Colonic mucosa (tissue), 4 donors: ENCODE results near the gene MARCKSL1. TPM values are rescaled to one million over a fixed set of nuclear protein-coding genes. Genes with fewer than 3 reads are reported as not detected.

ENCODE experiments used
- DNase-seq: peaks from one replicate; pipeline ENCODE4 v3.0.0-alpha.2; 2020
- H3K27ac ChIP-seq: fragments of 200-600 bp; one replicate; pipeline ENCODE4 v1.8.0; 2021
- H3K27me3 ChIP-seq: fragments of 200-600 bp; one replicate; pipeline ENCODE4 v1.8.0; 2021
- H3K36me3 ChIP-seq: fragments of 200-600 bp; one replicate; pipeline ENCODE4 v1.8.0; 2021
- H3K4me1 ChIP-seq: fragments of 200-600 bp; one replicate; pipeline ENCODE4 v1.8.0; 2021; ENCODE audit warnings: mild to moderate bottlenecking
- H3K4me3 ChIP-seq: fragments of 200-600 bp; one replicate; pipeline ENCODE4 v1.8.0; 2021
- H3K9ac ChIP-seq, 2 donors: one replicate each; pipeline ENCODE4 v1.7.0; 2013; ENCODE audit warnings: control low read depth in 2 of 2, low read depth in 2 of 2, low read length in 2 of 2
- H3K9me3 ChIP-seq: fragments of 200-600 bp; one replicate; pipeline ENCODE4 v1.8.0; 2021
- intact Hi-C: fragments of 100-400 bp; cut with DNase I; formaldehyde crosslinking; loops from one replicate; pipeline ENCODE4 v1.14.1; 2022
- total RNA-seq, 2 donors: library from RNA; stranded (reverse); fragmentation: NEBNext Ultra II Directional in 1 of 2; extraction: Animal tissue kit (Norgen Biotek cat#: 25700) in 1 of 2; gene quantifications; one replicate each; pipeline ENCODE4 v1.2.1, GENCODE V29; 2021
- TF ChIP-seq, protein P1 (sequence below): fragments of 200-600 bp; IDR thresholded peaks from one replicate; pipeline ENCODE4 v1.8.0; 2022; ENCODE audit warnings: antibody characterized with exemption, mild to moderate bottlenecking
- donor health status: healthy.
- donor health status: DM: no; HTN: no; CAD: no.
- donor health status: DM: no; HTN: no; CAD: no.

MARCKSL1 gene
- total RNA-seq, 2 donors from 2014 or later, result 174 to 199 TPM

GRCh38 chr1:32362474-32363313 lies 26.7 kb upstream of the MARCKSL1 start, which contains the start of the genes FAM229A and TSSK3:
Gene FAM229A, minus strand, starts transcription at chr1:32362485. Its CDS starts 394 bp downstream, at chr1:32362091.
Gene TSSK3, plus strand, starts transcription at chr1:32362539. Its CDS starts 163 bp downstream, at chr1:32362702.
- H3K4me3 ChIP-seq, result peak within 1 kb of the TSS; percentile 47
- no peaks in the 10 kb centered on the region for H3K27me3 ChIP-seq
- intact Hi-C loops, result no loop called here
- TF ChIP-seq, protein P1, sequence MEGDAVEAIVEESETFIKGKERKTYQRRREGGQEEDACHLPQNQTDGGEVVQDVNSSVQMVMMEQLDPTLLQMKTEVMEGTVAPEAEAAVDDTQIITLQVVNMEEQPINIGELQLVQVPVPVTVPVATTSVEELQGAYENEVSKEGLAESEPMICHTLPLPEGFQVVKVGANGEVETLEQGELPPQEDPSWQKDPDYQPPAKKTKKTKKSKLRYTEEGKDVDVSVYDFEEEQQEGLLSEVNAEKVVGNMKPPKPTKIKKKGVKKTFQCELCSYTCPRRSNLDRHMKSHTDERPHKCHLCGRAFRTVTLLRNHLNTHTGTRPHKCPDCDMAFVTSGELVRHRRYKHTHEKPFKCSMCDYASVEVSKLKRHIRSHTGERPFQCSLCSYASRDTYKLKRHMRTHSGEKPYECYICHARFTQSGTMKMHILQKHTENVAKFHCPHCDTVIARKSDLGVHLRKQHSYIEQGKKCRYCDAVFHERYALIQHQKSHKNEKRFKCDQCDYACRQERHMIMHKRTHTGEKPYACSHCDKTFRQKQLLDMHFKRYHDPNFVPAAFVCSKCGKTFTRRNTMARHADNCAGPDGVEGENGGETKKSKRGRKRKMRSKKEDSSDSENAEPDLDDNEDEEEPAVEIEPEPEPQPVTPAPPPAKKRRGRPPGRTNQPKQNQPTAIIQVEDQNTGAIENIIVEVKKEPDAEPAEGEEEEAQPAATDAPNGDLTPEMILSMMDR, result no peak
- H3K9me3 ChIP-seq, result no peaks in the 10 kb centered on the region
- H3K4me1 ChIP-seq, result peaks cover 4% of the 10 kb centered on the region
- peaks cover 12% of the 10 kb centered on the region for H3K36me3 ChIP-seq
- no peak for DNase-seq
- H3K9ac ChIP-seq, result peak within 1 kb of the TSS; percentile 28 to 66
- no peak within 1 kb of the TSS for H3K27ac ChIP-seq

- TF ChIP-seq, protein P1, result peak; percentile 26
- Histone ChIP-seq H3K4me3 (peak overlapping the region; percentile 47), H3K9ac (peak overlapping the region; percentile 28 to 66), H3K27me3 (no peaks in the 10 kb centered on the region), H3K27ac (no peak overlapping the region), H3K9me3 (no peaks in the 10 kb centered on the region), H3K36me3 (peaks cover 4% of the 10 kb centered on the region), H3K4me1 (peaks cover 4% of the 10 kb centered on the region)
- DNase-seq, result peak; percentile 58
- intact Hi-C loops, result no loop called here
These were observed 25.8 kb upstream of the MARCKSL1 start for GRCh38 chr1:32361674-32362473.

DNA sequence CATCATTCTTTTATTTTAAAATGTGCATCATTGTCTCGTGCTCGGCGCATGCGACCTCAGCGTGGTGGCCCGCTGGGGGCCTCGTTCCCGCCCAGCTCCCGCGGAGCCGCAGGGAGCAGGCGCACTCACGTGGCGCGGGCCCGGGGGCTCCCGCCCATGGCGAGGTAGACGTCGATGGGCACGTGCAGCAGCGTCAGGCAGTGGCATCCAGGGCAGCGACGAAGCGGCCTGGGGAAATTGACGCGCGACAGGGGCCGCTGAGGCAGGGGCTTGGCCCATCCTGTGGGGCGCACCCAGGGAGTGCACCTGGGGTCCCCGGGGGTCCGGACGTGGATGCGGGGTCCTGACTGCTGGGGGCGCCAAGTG lies 25.3 kb upstream of the MARCKSL1 start:
- Histone ChIP-seq H3K27me3 (no peaks in the 10 kb centered on the region), H3K4me1 (peaks cover 4% of the 10 kb centered on the region), H3K9ac (no peak overlapping the region), H3K9me3 (no peaks in the 10 kb centered on the region), H3K36me3 (no peaks in the 10 kb centered on the region), H3K27ac (no peak overlapping the region), H3K4me3 (peak overlapping the region; percentile 47)
- TF ChIP-seq, protein P1, result no peak
- intact Hi-C loops, result no loop called here
- no peak for DNase-seq

- no peaks in the 10 kb centered on the region for H3K9me3 ChIP-seq
- TF ChIP-seq, protein P1, result no peak
- H3K27ac ChIP-seq, result no peak overlapping the region
- no peaks in the 10 kb centered on the region for H3K27me3 ChIP-seq
- intact Hi-C loops, result no loop called here
- H3K36me3 ChIP-seq, result no peaks in the 10 kb centered on the region
- no peak overlapping the region for H3K9ac ChIP-seq
- H3K4me3 ChIP-seq, result no peak overlapping the region
- peaks cover 5% of the 10 kb centered on the region for H3K4me1 ChIP-seq
- DNase-seq, result no peak
These were observed 22.4 kb upstream of the MARCKSL1 start for GRCh38 chr1:32358435-32358834.

DNA sequence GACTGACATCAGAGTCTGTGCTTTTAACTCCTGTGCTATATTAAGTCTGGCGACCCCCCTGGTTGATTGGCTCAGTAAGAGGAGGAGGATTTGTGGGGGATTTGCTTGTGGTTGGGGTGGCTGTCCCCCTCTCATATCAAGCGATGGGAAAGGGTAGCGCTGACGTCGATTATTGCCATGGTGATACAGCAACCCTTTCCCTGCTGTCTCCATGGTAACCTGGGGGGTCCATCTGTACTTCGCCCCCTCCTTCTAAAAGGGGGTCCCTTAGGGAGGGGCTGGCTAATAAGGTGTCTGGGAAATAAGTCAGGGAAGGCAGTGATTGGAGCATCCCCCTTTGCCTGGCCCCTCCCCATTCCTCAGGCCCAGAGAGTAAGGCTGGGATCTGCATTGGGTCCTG lies 21.6 kb upstream of the MARCKSL1 start:
- H3K4me3 ChIP-seq, result no peak overlapping the region
- no peaks in the 10 kb centered on the region for H3K27me3 ChIP-seq
- H3K9me3 ChIP-seq, result no peaks in the 10 kb centered on the region
- no peak overlapping the region for H3K27ac ChIP-seq
- DNase-seq, result no peak
- H3K4me1 ChIP-seq, result peaks cover 6% of the 10 kb centered on the region
- TF ChIP-seq, protein P1, result no peak
- no peak overlapping the region for H3K9ac ChIP-seq
- H3K36me3 ChIP-seq, result no peaks in the 10 kb centered on the region
- intact Hi-C loops, result no loop called here
